Measurements from ENCODE around the gene SMIM21.

SMIM21 gene

GRCh38 chr18:75377258-75377657 is 50.2 kb downstream of the SMIM21 start:
- DNase-seq (ENCODE audit: low spot score) = no peak

GRCh38 chr18:75376004-75376403 is 51.5 kb downstream of the SMIM21 start:
- no peak for DNase-seq (ENCODE audit: low spot score)

GRCh38 chr18:75375341-75375740 is 52.2 kb downstream of the SMIM21 start:
- DNase-seq (ENCODE audit: low spot score) = no peak

GRCh38 chr18:75374466-75374865 is 53.0 kb downstream of the SMIM21 start:
- no peak for DNase-seq (ENCODE audit: low spot score)

- DNase-seq (ENCODE audit: low spot score) = no peak
These were observed 58.3 kb downstream of the SMIM21 start for GRCh38 chr18:75369026-75369721.

GRCh38 chr18:75365837-75366236 is 61.7 kb downstream of the SMIM21 start:
- no peak for DNase-seq (ENCODE audit: low spot score)

- no peak for DNase-seq (ENCODE audit: low spot score)
These were observed 62.3 kb downstream of the SMIM21 start for GRCh38 chr18:75365254-75365629.

- no peak for DNase-seq (ENCODE audit: low spot score)
These were observed 62.8 kb downstream of the SMIM21 start for GRCh38 chr18:75364512-75365253.

- no peak for DNase-seq (ENCODE audit: low spot score)
These were observed 63.9 kb downstream of the SMIM21 start for GRCh38 chr18:75363446-75364225.

GRCh38 chr18:75362435-75362834 is 65.1 kb downstream of the SMIM21 start:
- DNase-seq (ENCODE audit: low spot score) = no peak

GRCh38 chr18:75360941-75361340 is 66.6 kb downstream of the SMIM21 start:
- no peak for DNase-seq (ENCODE audit: low spot score)

GRCh38 chr18:75360215-75360614 is 67.3 kb downstream of the SMIM21 start:
- no peak for DNase-seq (ENCODE audit: low spot score)

Data from HuH-7.5 (cell line).